ENCODE results near the gene RASSF8.

DNA sequence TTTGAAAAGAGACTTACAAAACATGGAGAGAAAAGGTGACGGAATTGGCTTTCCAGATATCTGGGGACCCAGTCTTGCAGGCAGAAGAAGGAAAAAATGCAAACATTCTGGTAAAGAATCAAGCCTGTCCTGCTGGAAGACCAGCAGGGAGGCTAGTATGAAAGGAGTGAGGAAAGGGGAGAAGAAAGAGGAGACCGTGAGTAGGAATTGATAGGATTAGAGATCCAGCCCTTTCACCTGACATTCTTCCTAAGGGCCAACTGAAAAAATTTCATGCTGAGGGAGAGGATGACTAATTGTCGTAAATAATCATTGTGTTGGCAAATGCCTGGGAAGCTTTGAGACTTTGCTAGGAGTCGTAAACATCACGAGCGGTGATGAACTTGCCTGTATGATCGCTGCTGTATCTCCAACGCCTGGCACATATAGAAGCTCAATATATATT lies 154.2 kb downstream of the RASSF8 start:
- TF ChIP-seq POLR2AphosphoS5 (IDR thresholded peaks at IDR 0.05) (no peak), POLR2A (IDR thresholded peaks at IDR 0.05) (no peak)
- TF ChIP-seq, protein P1, sequence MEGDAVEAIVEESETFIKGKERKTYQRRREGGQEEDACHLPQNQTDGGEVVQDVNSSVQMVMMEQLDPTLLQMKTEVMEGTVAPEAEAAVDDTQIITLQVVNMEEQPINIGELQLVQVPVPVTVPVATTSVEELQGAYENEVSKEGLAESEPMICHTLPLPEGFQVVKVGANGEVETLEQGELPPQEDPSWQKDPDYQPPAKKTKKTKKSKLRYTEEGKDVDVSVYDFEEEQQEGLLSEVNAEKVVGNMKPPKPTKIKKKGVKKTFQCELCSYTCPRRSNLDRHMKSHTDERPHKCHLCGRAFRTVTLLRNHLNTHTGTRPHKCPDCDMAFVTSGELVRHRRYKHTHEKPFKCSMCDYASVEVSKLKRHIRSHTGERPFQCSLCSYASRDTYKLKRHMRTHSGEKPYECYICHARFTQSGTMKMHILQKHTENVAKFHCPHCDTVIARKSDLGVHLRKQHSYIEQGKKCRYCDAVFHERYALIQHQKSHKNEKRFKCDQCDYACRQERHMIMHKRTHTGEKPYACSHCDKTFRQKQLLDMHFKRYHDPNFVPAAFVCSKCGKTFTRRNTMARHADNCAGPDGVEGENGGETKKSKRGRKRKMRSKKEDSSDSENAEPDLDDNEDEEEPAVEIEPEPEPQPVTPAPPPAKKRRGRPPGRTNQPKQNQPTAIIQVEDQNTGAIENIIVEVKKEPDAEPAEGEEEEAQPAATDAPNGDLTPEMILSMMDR (IDR thresholded peaks at IDR 0.05), result no peak
